SIG-M5 (cell line): ENCODE measurements around the gene HSD17B8.

Experiments used
- DNase-seq: peaks from one replicate; lab custom pipeline; 2025; lab: John Stamatoyannopoulos, UW

The HSD17B8 gene

DNA sequence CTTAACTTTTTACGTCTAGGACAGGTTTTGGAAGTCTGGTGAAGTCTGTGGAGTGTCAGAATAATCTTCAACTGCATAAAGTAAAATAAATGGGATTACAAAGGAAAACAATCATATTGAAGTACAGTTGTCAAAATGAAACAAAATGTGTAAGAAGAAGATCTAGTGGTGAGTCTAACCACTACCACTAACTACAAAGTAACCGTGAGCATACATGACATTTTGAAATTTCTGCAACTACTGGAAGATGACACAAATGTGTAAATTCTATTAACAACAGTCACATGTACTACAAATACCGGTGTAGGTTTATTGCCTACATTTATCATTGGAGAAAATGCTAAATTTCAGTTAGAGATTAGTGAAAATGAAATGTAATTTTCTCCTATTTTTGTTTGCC, 37.5 kb downstream of the HSD17B8 start:
- DNase-seq, result no peak

DNA sequence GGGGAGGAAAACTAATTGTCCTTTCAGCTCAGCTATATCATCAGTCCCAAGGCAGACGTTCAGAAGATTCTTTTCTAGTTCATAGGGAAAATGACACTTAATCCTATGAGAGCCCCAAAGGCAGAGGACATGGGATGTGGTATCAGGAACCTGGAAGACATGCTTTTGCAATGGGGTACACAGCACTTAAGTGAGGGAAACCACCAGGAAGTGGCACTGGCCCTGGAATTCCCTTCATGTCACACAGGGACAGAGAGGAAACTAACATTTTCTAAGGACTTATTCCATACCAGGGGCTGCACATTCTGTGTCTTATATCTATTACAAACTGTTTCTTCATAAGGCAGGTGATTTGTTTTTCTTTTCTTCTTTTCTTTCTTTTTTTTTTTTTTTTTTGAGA, 39.0 kb downstream of the HSD17B8 start:
- no peak for DNase-seq

DNA sequence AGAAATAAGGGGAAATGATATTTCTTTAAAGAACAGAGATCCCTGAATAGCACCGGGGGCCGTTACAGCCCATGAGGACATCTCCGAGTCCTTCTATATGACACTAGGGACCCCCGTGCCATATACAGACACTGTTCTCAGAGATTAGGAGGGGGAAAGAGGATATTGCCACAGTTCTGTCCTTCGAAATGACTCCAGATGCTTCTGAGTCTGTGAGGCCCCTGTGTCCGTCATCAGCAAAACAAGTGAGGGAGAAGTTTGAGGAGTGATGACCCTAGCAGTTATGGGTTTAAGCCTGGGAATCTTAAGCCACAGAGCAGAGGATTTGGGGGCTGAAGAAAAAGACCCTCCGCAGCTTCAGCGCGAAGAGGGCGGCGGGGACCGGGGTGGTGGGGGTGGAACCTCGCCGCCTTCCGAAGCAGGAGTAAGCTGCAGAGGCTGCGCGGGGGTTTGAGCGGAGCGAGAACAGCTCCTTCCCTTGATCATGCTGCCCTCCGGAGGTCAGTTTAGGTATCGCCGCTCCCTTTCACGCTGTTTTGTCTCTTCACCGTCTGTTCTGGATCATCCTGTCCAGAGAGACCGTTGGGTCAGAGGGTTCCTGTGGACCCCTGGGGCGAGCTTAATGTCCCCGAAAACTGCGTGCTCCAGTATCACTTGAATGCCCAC, 43.7 kb downstream of the HSD17B8 start:
- peak; percentile 23 for DNase-seq

DNA sequence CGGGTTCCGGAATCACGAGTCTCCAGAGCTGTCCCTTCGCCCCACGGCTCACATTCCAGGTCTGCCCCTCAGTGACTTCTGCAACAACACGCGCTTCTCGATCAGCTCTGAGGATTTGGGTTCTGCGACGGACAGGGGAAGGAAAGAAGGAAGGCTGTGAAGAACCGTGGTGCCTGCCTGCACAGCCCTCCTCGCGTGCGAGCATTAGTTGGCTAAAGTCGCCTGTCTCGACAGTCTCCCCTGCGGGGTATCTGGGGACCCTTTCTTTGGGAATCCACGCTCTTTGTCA, 44.1 kb downstream of the HSD17B8 start:
- DNase-seq, result no peak

DNA sequence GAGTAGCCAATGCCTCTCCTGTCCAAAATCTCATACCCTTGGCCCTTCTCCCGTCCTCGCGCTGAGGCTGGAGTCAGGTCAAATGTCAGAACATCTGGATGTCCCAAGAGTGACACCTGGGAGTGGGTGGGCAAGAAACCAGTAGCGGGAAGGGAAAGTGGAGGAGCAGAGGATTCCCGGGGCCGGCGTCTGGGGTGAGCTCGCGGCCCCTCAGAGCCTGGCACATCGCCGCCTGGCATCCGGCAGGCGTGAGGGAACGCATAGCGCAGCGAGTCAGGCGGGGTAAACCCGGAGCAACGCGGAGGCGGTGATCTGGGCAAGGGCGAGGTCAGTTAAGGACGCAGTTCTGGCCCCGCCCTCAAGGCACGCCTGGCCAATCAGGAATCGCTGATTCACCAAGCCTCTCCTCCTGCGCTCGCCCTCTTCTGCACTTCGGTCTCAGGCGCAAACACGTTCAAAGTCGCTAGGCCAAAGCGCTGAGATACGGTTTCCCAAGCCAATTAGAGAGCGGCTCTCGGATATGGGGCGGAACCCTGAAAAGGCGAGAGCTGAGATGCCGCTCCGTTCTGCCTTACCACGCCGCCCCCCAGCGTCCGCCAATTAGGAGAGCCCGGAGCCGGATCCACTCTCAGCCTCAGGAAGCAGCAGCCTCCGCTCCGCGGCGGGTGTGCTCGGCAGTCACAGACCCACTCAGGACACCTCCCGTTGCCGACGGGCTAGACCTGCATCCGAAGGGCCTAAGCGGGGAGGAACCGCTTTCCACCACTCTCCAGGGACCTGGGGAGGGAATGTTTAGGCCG, 44.7 kb downstream of the HSD17B8 start:
- peak; percentile 97 for DNase-seq

DNA sequence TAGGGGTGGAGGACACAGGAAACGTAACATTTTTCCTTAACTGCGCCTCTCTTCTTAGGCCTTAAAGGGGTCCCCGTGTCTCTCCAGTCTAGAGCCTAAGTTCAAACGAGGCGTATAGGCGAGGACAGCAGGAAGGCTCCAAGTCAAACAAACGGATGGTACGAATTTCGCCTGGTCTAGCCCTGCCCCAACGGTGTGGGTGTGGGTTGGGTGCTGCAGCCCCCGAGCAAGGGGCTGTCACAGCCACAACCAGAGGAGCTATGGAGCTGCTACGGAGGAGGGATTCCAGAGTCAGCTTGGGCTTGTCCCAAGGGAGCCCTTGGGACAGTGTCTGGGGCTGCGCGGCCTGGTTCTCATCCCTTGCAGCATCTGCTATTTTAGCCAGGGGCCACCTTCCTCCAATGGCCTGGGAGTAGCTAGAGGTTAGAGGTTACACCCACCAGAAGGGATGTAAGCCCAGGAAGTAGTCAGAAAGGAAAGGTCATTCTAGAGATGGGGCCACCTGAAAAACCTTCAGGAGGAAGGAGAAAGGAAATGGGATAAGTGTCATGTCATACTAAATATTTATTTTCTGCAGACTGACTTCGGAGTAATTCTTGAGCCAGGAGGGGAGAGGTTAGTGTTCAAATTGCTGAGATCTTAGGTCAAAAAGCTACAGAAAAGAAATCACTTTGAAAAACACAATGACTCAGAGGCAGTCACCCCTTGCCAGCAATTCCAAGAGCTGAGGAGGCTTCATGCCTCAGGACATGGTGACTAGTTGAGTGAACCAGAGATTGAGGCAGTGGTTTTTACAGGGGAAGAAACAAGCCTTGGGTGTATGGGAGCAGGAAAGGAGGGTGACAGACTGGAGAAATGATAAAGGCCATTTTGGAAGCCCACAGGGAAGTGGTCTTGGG, 45.5 kb downstream of the HSD17B8 start:
- DNase-seq, result no peak

DNA sequence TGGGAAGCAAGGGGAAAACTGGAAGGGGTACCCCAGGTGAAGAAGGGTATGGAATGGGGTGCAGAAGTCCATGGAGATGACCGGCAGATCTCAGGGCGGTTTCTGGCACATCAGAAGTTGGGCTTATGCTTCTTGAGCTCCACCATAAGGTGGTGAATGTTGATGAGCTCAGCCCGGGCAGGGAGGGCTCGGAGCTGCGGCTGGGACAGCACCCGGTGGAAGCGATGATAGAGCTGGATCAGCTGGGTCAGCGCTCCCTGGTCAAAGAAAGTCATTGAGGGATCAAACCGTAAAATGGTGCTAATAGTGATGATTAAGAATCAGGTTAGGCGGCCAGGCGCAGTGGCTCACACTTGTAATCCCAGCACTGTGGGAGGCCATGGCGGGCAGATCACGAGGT, 46.3 kb downstream of the HSD17B8 start:
- DNase-seq, result no peak

DNA sequence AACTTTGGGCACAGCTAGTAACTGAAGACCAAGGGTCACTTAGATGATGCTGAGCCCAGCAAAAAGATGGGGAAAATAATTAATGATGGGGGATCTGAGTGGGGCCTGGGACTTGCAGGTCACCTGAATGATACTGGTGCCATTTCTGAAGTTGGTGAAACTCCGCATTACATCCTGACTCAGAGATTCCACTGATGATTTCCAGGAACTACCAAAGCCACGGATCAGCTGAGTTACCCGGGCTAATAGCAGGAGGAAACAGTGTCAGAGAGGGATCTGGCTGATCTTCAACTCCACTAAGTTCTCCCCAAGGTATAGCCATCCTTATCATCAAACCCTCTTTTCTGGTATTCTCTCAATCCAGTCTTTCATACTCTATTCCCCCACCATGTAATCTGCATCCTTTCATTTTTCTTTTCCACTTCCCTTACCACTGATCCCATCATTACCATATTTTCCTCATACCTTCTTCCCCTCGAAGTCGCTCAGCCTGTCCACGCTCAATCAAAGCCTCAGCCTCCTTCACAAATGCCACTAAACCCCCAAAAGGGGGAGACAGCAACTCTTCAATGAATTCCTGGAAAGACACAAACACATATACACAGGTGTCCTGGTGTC, 47.0 kb downstream of the HSD17B8 start:
- no peak for DNase-seq

DNA sequence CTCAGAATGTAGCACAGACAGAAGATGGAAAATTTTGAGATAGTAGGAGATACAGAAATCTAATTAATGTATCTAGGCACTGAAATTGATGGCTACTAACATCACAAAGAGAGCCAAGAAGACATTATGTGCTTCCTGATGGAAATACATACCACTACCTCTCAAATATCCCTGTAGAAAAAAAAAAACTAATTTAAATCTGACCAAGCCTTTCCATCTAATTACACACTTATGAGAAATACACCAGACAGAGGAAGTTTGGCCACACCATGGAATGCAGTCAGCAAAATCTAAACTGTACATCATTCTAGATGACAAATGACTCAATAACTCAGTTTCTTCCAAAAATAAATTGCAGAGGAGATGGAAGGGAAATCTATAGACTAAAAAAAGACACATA, 48.3 kb downstream of the HSD17B8 start:
- DNase-seq, result no peak

DNA sequence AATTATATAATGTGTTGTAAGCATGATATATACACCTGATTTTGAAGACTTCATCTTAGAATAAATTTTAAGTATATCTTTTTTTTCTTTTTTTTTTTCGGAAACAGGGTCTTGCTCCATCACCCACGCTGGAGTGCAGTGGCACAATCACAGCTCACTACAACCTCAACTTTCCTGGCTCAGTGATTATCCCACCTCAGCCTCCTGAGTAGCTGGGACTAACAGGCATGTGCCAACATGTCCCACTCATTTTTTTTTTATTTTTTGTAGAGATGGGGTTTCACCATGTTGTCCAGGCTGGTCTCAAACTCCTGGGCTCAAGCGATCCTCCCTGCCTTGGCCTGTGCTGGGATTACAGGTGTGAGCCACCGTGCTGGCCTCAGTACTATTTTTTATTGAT, 50.1 kb downstream of the HSD17B8 start:
- DNase-seq, result no peak
